Adipocyte (in vitro differentiated cells): Measurements from ENCODE around the gene SRCAP.
A peak's percentile ranks its signal among the peaks of the same experiment; 100 is the strongest.

Experiments used
- DNase-seq: peaks from one replicate; pipeline ENCODE4 v3.0.0-alpha.2; 2015; ENCODE audit warnings: low read depth
- H3K27me3 ChIP-seq: replicated peaks from 2 replicates; pipeline ENCODE4 v1.7.0; 2013; ENCODE audit warnings: mild to moderate bottlenecking, low read length, moderate library complexity; ENCODE audit not compliant: control insufficient read depth, insufficient read depth
- H3K36me3 ChIP-seq: 2 replicates; pipeline ENCODE4 v1.7.0; 2013; ENCODE audit warnings: low read length, mild to moderate bottlenecking, moderate library complexity; ENCODE audit not compliant: control insufficient read depth, insufficient read depth, severe bottlenecking
- H3K4me1 ChIP-seq: 2 replicates; pipeline ENCODE4 v1.7.0; 2013; ENCODE audit warnings: mild to moderate bottlenecking, low read length, moderate library complexity; ENCODE audit not compliant: control insufficient read depth, insufficient read depth
- H3K4me3 ChIP-seq: 2 replicates; pipeline ENCODE4 v1.7.0; 2013; ENCODE audit warnings: mild to moderate bottlenecking, low read length, moderate library complexity
- H3K9ac ChIP-seq: 2 replicates; pipeline ENCODE4 v1.7.0; 2013; ENCODE audit warnings: mild to moderate bottlenecking, low read length, moderate library complexity
- H3K9me3 ChIP-seq: 2 replicates; pipeline ENCODE4 v1.7.0; 2013; ENCODE audit warnings: mild to moderate bottlenecking, low read length, moderate library complexity; ENCODE audit not compliant: control insufficient read depth

The SRCAP gene

DNA sequence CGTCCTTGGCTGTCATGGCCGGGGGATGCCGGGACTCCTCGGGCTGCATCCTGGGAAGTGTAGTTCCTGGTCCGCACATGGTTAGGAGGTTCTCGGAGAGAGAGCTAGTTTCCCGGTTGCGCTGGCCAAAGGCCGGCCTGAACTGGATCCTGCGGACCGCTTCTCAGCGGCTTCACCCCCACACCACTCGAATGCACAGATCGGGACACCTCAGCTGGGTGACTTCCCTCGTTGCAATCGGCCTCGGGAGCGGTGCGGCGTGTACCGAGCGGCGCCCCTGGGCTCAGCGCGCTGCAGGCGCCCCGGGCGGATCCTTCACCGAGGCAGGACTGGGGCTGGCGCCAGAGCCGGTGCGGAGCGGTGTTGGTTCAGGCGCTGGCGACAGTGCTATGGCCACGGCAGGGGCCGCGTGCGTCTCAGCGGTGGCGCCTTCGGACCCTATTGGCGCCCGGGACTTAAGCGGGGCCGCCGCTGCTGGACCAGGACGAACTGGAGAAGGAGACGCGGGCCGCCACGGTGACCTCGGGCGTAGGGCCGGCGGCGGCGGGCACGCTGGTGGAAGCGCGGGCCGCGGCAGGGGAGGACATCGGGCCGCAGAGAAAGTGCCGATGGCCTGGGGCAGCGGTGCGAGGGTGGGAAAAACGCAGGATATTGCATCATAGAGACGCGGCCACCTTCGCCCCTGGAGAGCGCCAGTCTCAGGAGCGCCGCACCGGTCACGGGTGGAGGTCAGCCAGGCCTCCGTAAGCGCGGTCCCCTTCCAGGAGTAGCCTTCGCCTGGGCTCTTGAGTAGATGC is 76.6 kb downstream of the SRCAP start:
- no peaks in the 10 kb centered on the region for H3K27me3 ChIP-seq
- H3K4me1 ChIP-seq = peaks cover 40% of the 10 kb centered on the region
- H3K4me3 ChIP-seq = peak overlapping the region; percentile 88
- no peaks in the 10 kb centered on the region for H3K9me3 ChIP-seq
- peak overlapping the region; percentile 91 for H3K9ac ChIP-seq
- DNase-seq = peak; percentile 86
- peaks cover 32% of the 10 kb centered on the region for H3K36me3 ChIP-seq

DNA sequence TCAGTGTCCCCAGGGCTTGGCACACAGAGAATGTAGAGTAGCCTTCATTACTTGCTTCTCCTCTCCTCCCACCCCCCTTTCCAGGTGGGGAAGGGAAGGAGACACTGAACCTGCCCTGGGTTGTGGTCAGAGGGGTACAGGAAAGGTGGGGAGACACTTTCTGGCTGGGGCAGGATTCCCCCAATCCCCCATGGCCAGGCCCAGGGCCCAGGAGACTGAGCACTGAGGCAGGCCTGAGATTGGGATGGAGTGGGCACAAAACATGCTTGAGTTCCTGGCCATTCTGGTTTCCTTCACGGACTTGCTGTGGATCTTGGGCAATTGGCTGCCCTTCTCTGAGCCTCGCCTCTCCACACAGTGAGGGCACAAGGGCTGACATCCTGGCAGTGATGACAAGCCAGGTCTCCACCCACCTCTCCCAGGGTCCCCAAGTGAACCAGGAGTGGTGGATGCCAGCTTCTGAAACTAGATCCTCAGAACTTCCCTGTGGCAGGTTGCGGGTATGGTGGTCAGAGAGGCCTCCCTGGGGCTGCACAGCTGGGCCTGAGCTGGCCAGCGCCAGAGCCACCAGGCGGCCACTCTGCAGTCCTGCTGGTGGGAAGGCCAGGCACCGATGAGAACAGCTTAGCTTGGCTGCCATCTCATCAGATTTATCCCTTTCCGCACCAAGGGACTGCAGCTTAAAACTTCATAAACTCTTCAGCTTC is 78.8 kb downstream of the SRCAP start:
- DNase-seq = no peak
- Histone ChIP-seq H3K9ac (peak overlapping the region; percentile 10), H3K4me3 (no peak overlapping the region), H3K4me1 (peaks cover 40% of the 10 kb centered on the region), H3K9me3 (no peaks in the 10 kb centered on the region), H3K36me3 (peaks cover 30% of the 10 kb centered on the region), H3K27me3 (no peaks in the 10 kb centered on the region)

DNA sequence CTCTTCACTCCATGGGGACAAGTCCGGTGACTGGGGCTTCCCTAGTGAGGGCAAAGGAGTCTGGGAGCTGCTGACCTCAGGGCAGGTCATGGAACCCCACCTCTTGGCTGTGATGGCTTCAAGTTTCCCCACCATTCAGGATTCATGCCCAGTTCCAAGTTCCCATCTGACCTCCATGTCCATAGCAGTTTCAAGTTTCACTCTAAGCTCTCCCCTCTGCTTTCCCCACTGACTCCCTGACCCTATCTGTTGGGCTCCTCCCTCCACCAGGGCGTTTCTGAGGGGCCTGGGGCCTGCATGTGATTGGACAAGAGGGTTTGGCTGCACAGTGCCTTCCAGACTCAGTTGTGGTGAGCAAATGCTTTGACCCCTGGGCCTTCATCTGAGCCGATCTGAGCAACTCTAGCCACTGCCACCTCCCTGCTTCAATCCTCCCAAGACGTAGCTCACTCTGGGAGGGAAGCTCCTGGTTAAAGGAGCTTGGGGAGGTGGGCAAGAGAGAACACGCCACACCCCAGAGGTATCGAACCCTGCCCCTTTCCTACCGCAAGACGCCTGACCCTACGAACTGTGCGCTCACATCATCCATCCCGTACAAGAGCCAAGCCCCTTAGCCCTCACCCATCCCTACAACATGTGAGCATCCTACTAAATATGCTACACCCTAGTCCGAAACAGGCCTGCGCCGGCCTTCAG is 79.7 kb downstream of the SRCAP start:
- Histone ChIP-seq H3K4me3 (no peak overlapping the region), H3K9me3 (no peaks in the 10 kb centered on the region), H3K36me3 (peaks cover 30% of the 10 kb centered on the region), H3K27me3 (no peaks in the 10 kb centered on the region), H3K4me1 (peaks cover 40% of the 10 kb centered on the region), H3K9ac (peak overlapping the region; percentile 20)
- DNase-seq = no peak

DNA sequence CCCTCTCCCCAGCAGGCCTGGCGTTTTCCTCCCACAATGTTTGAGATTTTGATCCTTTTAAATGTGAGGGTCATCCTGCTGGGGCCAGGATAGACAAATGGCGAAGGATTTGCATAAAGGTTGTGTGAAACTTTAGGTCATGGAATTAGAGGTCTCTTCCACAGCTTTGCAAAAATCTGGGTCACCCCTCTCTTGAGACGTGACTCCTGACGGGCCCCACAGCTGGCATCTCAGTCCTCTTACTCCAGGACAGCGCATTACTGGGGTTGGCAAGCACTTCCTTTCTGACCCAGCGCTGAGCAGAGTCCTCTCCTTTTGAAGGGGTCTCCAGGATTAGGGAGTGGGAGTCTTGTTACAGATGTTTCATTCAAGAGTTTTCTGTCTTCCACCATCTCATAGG is 80.6 kb downstream of the SRCAP start:
- Histone ChIP-seq H3K4me3 (no peak overlapping the region), H3K36me3 (peaks cover 28% of the 10 kb centered on the region), H3K4me1 (peaks cover 37% of the 10 kb centered on the region), H3K27me3 (no peaks in the 10 kb centered on the region), H3K9ac (no peak overlapping the region), H3K9me3 (no peaks in the 10 kb centered on the region)
- DNase-seq = no peak

DNA sequence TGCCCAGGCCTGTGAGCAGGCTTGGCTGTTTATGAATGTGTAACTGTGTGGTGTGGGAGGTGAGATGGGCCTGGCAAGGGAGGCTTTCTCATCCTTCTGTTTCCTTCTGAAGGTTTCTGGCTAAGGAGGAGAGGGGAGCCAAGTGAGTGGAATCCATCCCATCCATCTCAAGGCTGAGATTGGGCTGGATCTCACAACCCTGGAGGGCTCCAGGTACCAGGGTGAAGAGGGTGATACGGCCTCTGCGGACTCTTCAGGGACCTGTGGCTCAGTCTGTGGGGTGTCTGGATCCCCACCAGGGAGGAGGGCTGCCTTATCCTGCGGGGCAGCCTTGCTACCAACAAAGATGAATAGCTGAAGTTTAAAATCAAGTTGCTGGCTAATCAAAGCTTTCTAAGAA is 81.0 kb downstream of the SRCAP start:
- no peak overlapping the region for H3K4me3 ChIP-seq
- DNase-seq = no peak
- no peak overlapping the region for H3K9ac ChIP-seq
- H3K36me3 ChIP-seq = peaks cover 28% of the 10 kb centered on the region
- H3K4me1 ChIP-seq = peaks cover 33% of the 10 kb centered on the region
- H3K27me3 ChIP-seq = no peaks in the 10 kb centered on the region
- H3K9me3 ChIP-seq = no peaks in the 10 kb centered on the region

DNA sequence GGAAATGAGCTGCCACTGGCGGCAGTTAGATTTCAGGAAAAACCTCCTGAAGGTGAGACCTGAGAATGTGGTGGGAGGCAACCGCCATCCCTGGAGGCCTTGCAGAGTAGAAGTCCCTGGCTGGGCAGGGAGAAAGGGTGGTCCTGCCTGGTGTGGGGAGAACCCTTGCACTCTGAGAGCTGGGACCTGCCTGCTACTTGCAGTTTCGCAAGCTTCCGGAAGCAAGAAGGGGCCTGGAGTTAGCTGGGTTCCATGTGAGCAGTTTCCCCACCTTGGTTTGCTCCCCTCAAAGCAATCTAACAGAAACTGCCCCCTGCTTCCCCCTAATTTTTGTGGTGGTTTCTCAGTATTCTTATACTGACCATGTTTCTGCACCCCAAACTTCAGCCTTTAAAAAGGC is 81.6 kb downstream of the SRCAP start:
- no peaks in the 10 kb centered on the region for H3K9me3 ChIP-seq
- H3K36me3 ChIP-seq = peaks cover 28% of the 10 kb centered on the region
- no peak overlapping the region for H3K4me3 ChIP-seq
- no peaks in the 10 kb centered on the region for H3K27me3 ChIP-seq
- no peak for DNase-seq
- peaks cover 34% of the 10 kb centered on the region for H3K4me1 ChIP-seq
- no peak overlapping the region for H3K9ac ChIP-seq

DNA sequence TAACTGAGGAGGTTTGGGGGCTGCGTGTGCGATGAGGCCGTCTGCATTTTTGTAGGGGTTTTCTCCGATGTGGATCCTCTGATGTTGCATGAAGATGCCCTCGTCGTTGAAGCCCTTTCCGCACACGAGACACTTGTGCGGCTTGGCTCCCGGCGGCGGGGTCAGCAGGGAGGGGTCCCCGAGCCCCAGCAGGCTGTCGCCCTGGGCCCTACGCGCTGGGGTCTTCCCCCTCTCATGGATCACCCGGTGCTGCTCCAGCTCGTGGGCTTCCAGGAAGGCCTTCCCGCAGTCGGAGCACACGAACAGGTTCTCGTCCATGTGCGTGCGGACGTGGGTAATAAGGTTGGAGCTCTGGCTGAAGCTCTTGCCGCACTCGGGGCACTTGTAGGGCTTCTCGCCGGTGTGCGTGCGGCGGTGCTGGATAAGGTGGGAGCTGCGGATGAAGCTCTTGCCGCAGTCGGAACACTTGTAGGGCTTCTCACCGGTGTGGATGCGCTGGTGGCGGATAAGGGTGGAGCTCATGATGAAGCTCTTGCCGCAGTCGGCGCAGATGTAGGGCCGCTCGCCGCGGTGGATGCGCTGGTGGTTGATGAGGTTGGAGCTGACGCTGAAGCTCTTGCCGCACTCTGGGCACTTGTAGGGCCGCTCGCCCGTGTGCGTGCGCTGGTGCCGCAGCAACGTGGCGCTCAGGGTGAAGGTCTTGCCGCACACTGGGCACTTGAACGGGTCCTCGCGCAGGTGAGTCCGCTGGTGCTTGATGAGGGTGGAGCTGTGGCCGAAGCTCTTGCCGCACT is 83.7 kb downstream of the SRCAP start:
- Histone ChIP-seq H3K27me3 (no peaks in the 10 kb centered on the region), H3K9me3 (no peaks in the 10 kb centered on the region), H3K9ac (no peak overlapping the region), H3K4me3 (no peak overlapping the region), H3K36me3 (peaks cover 28% of the 10 kb centered on the region), H3K4me1 (peaks cover 32% of the 10 kb centered on the region)
- DNase-seq = no peak

DNA sequence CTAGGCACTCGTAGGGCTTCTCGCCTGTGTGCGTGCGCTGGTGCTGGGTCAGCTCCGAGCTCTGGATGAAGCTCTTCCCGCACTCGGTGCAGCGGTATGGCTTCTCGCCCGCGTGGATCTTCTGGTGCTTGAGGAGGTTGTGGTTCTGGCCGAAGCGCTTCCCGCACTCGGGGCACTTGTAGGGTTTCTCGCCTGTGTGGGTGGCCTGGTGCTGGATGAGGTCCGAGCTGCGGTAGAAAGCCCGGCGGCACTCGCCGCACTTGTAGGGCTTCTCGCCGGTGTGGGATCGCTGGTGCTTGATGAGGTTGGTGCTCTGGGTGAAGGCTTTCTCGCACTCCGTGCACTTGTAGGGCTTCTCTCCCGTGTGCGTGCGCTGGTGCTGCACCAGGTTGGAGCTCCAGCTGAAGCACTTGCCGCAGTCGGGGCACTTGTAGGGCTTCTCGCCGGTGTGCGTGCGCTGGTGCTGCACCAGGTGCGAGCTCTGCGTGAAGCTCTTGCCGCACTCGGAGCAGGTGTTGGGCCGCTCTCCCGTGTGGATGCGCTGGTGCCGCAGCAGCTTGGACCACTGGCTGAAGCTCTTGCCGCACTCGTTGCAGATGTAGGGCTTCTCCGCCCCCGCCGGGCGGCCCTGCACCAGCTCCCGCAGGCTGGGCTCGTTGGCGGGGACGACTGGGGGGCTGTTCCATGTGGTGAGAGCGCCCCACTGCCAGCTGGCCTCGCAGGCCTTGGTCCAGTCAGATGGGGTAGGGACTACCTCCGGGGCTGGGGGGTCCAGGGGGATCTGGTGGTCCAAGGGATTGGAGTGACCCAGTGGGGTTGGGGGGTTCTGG is 84.5 kb downstream of the SRCAP start:
- H3K4me1 ChIP-seq = peaks cover 30% of the 10 kb centered on the region
- H3K27me3 ChIP-seq = no peaks in the 10 kb centered on the region
- H3K9me3 ChIP-seq = no peaks in the 10 kb centered on the region
- no peak overlapping the region for H3K9ac ChIP-seq
- no peak overlapping the region for H3K4me3 ChIP-seq
- peaks cover 28% of the 10 kb centered on the region for H3K36me3 ChIP-seq
- no peak for DNase-seq

DNA sequence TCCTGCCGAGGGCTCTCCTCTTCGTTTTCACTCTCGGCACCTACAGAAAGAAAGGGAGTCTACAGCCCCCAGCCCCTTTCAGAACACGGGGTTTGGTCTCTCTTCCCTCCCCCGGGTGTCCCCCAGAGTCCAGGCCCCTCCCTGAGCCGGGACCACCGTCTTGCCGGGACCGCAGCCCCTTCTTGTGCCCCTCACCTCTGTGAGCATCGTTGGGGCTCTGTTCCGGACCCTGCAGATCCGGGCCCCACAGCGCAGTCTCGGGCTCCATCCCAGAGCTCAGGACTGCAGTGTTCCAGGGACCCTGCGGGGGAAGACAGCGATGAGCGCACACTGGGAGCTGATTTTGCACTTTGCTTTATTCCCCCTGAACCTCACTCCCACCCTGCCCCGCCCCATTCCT is 85.2 kb downstream of the SRCAP start:
- Histone ChIP-seq H3K4me3 (no peak overlapping the region), H3K9ac (no peak overlapping the region), H3K4me1 (peaks cover 22% of the 10 kb centered on the region), H3K27me3 (no peaks in the 10 kb centered on the region), H3K9me3 (no peaks in the 10 kb centered on the region), H3K36me3 (peaks cover 28% of the 10 kb centered on the region)
- DNase-seq = no peak
